Left colon (tissue), 2 donors: ENCODE measurements around the gene NT5DC4. TPM values are rescaled to one million over a fixed set of nuclear protein-coding genes. Genes with fewer than 3 reads are reported as not detected.
"Not testable (repeated sequence)": the region's sequence is repeated elsewhere in the genome, so short reads cannot be mapped to it uniquely, and the experiment has no call there.

Experiments
- ATAC-seq: fragments of 200-7000 bp; cut with Tn5 transposase; one replicate; pipeline ENCODE4 v1.9.1; 2020; ENCODE audit warnings: mild to moderate bottlenecking, moderate library complexity
- DNase-seq, 2 donors: peaks; one replicate each; pipeline ENCODE4 v3.0.0-alpha.2; 2020
- intact Hi-C, 2 donors: fragments of 100-400 bp; cut with DNase I in 1 of 2; cut with micrococcal nuclease in 1 of 2; formaldehyde crosslinking; loops; one replicate each; pipeline versions ENCODE4 v1.11.2 to v1.14.0; 2022; cut with DNase I, micrococcal nuclease
- total RNA-seq, 2 donors: library from RNA; stranded (reverse); fragmentation: NEBNext Ultra II Directional; extraction: Animal tissue kit (Norgen Biotek cat#: 25700); gene quantifications; one replicate each; pipeline ENCODE4 v1.2.1, GENCODE V29; 2021
- donor health status: DM: no; HTN: no; CAD: no.
- donor health status: DM: yes; HTN: yes; CAD: no.

The NT5DC4 gene
- total RNA-seq, 2 donors from 2014 or later, result not detected

DNA sequence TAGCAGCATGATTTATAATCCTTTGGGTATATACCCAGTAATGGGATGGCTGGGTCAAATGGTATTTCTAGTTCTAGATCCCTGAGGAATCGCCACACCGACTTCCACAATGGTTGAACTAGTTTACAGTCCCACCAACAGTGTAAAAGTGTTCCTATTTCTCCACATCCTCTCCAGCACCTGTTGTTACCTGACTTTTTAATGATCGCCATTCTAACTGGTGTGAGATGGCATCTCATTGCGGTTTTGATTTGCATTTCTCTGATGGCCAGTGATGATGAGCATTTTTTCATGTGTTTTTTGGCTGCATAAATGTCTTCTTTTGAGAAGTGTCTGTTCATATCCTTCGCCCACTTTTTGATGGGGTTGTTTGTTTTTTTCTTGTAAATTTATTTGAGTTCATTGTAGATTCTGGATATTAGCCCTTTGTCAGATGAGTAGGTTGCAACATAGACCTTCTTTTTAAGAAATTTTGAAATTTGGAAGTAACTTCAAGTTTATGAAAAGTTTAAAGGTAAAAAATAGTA, 3.9 kb upstream of the NT5DC4 start:
- intact Hi-C loops, DNase-seq, ATAC-seq: not testable (repeated sequence)

GRCh38 chr2:112718863-112719370, 1.9 kb upstream of the NT5DC4 start:
- DNase-seq, result no peak
- intact Hi-C loops, result no loop called here
- ATAC-seq, result no peak

DNA sequence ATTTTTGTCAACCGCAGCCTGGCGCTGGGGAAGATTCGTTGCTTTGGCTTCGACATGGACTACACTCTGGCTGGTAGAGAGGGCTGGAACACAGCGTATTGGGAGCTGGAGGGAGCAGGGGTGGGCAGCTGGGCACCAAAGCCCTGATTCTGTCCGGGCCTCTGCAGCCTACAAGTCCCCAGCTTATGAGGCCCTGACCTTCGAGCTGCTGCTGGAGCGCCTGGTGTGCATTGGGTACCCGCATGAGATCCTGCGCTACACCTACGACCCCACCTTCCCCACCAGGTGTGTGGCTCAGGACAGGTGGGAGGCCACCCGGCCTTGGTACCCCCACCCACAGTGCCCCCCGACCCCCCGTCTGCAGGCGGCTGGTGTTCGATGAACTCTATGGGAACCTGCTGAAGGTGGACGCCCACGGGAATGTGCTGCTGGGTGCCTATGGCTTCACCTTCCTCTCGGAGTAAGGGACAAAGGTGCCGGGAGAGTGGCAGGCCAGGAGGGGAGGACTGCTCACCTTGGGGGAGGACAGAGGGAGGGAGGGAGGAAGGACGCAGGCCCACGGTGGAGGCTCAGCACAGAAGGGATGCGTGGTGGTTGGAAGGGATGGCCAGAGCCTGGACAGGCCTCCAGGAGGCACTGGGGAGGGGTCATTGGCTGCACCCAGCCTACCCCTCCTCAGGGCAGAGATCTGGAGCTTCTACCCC, 1.2 kb downstream of the NT5DC4 start:
- ATAC-seq (no peak), DNase-seq (no peak)
- intact Hi-C loops, result loop anchor here in 1 of 2 donors (10.0 kb wide), 1 partner anchor 97 kb away; no protein-coding TSS in a partner anchor

DNA sequence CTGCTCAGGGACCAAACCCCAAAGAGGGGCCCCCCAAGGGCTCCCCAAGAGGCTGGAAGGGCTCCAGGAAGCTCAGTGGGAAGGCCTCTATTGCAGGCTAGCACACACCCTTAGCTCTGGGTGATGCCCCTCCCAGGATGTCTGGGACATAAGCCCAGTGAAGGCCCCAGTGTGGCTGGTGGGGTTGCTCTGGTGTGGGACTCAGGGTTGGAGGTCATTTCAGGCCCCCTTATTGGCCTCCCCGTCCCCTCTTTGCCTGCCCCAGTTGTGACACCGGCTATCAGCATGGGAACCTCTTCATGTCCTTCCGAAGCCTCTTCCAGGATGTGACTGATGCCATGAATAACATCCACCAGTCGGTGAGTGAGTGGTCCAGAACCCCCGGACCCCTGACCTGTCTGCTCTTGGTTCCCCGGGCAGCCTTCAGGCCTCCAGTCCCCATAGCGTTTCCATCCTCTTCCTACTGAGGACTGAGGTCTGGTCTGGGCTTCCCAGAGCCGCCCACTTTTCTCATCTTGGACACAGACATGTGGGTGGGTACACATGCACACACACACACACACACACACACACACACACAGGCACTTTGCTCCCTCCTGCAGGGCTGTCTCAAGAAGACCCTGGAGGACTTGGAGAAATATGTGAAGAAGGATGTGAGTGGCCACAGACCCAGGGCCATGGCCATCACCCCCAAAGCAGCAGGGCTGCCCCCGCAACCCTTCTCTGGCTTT, 2.2 kb downstream of the NT5DC4 start:
- intact Hi-C loops, result loop anchor here in 1 of 2 donors (10.0 kb wide), 1 partner anchor 98 kb away; no protein-coding TSS in a partner anchor
- DNase-seq, result no peak
- ATAC-seq, result no peak

- ATAC-seq, result no peak
- intact Hi-C loops, result loop anchor here in 1 of 2 donors (10.0 kb wide), 1 partner anchor 99 kb away; no protein-coding TSS in a partner anchor
These were observed 2.7 kb downstream of the NT5DC4 start for GRCh38 chr2:112723547-112723940.

DNA sequence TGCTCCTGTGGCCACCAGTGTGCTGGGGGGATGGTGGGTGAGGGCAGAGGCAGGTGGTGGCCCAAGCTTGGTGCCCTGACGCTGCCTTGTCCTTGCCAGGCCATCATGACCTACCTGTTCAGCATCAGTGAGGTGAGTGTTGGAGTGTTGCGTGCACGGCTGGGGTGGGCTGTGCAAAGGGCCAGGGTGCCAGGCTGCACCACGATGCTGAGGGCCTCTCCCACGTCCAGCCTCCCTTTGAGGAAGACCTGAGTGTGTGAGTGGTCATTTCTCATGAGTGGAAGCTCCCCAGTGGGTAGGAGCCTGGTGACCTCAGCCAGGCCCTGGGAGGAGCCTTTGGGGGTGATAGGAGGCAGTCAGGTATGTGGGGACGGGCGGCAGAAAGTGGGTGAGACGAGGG, 3.2 kb downstream of the NT5DC4 start:
- intact Hi-C loops, result loop anchor here in 1 of 2 donors (10.0 kb wide), 1 partner anchor 99 kb away; no protein-coding TSS in a partner anchor
- no peak for DNase-seq
- no peak for ATAC-seq

More at GRCh38 chr2:112723547-112723940, 2.7 kb downstream of the NT5DC4 start:
- DNase-seq, result no peak

DNA sequence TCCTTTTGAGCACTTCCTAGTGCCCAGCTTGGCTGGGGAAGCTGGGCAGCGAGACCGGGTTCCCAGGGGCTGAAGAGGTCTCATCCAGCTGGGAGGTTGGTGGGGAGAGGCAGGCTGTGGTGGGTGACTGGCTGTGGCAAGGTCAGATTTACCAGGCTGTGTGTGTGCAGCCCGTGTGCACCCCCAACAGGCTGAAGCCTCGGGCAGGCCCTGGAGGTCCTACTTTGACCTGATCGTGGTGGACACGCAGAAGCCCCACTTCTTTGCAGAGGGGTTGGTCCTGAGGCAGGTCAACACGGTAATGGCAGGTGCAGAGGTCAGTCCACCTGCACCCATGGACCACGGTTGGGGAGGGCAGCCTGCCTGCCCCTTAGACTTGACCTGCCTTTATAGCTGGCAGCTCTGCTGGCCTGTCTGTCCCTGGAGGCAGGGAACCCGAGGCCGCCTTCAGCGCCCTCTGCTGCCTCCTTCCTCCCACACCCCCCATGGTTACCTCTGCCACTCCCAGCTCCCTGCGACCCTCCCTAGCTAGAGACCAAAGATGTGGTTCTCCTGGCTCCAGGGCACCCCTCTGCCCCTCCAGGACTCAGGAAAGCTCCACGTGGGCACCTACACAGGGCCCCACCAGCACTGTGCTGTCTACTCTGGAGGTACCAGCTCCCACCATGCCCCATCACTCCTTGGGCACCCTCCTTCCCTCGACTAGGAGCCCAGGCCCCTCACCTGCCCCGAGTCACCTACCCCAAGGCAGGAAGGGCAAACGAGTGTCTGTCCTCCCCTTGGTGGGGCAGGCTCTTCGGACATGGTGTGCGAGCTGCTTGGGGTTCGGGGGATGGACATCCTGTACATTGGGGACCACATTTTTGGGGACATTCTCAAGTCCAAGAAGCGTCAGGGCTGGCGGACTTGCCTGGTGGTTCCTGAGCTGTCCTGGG, 4.0 kb downstream of the NT5DC4 start:
- no peak for ATAC-seq
- intact Hi-C loops, result loop anchor here (5.0 to 10.0 kb wide), 2 partner anchors 98 to 100 kb away; no protein-coding TSS in a partner anchor

GRCh38 chr2:112725545-112726457, 5.0 kb downstream of the NT5DC4 start:
- no peak for DNase-seq
- peak; percentile 11 for ATAC-seq
- intact Hi-C loops, result loop anchor here (5.0 to 10.0 kb wide), 2 partner anchors 98 to 101 kb away; no protein-coding TSS in a partner anchor

More for the DNA sequence above, 4.0 kb downstream of the NT5DC4 start:
- DNase-seq, result no peak

- DNase-seq, result peak; percentile 85 to 92
- intact Hi-C loops, result loop anchor here (5.0 to 10.0 kb wide), 2 partner anchors 99 to 102 kb away; no protein-coding TSS in a partner anchor
- peak; percentile 93 for ATAC-seq
These were observed 5.8 kb downstream of the NT5DC4 start for GRCh38 chr2:112726487-112727190.

GRCh38 chr2:112727276-112728028, 6.6 kb downstream of the NT5DC4 start:
- intact Hi-C loops, result loop anchor here (5.0 to 10.0 kb wide), 2 partner anchors 100 to 103 kb away; no protein-coding TSS in a partner anchor
- DNase-seq (no peak), ATAC-seq (no peak)

DNA sequence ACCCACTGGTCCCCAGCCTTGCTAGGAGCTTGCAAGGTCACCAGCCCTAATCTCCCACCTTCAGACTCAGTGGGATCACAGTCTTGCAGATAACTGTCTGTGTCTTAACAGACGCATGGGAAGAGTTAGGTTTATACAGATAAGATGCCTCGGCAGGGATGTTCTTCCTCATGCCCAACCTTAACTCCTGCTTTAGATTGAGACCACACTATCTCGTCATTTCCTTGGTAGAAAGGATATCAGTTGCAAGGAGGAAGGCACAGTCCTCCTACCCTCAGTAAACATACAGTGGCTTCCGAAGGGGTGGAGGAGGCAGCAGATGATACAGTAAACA, 7.2 kb downstream of the NT5DC4 start:
- intact Hi-C loops, result loop anchor here (5.0 to 10.0 kb wide), 2 partner anchors 101 to 103 kb away; no protein-coding TSS in a partner anchor
- DNase-seq (no peak), ATAC-seq (no peak)

DNA sequence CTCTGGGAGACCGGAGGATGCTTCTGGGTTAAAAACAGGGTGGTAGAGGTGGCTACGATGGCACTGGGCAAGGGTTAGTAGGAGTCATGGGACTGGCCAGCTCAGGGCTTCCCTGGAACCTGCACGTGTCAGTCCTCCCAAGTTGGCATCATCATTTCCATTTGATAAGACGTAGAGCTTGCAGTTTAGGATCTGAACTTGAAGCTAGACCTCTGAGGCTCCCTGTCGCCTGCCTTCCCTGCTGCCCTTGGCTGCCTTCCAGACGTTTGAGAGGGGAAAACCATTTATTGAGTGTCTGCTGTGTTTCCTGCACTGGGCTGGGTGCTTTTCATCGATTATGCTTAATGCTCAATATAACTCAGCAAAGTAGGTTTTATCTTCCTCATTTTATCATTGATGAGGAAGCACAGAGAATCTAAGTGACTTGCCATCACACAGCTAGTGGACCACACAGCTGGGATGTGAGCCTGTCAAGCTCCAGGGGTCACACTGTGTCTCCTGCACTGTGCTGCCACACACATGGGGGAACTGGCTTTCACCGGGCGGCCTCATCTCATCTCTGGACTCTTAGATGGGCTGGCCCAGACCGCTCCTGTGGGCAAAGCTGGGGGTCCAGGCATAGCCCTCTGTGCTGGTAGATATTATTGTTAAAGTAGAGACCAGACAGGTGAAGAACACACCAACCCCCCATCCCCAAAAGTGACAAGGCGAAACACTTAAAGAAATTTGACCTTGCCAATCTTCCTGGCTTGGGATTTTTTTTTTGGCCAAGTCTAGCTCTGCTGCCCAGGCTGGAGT, 7.8 kb downstream of the NT5DC4 start:
- intact Hi-C loops, result loop anchor here (5.0 to 10.0 kb wide), 2 partner anchors 101 to 104 kb away; no protein-coding TSS in a partner anchor
- ATAC-seq (no peak), DNase-seq (no peak)

DNA sequence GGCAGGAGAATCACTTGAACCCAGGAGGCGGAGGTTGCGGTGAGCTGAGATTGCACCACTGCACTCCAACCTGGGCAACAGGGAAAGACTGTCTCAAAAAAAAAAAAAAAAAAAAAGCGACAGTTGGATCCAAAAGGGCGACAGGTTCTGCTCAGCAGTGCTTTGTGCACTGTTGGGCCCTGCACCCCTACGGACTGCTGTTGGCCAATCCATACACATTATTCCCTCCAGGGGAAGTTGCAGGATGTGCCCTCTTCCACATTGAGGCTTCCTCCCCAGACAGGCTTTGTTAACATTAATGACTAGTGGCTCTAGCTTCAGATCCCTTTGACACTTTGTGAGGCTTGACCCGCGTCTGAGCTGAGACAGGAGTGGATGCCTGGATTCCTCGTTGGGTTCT, 9.4 kb downstream of the NT5DC4 start:
- intact Hi-C loops, result no loop called here
- ATAC-seq, result no peak
- DNase-seq, result no peak

DNA sequence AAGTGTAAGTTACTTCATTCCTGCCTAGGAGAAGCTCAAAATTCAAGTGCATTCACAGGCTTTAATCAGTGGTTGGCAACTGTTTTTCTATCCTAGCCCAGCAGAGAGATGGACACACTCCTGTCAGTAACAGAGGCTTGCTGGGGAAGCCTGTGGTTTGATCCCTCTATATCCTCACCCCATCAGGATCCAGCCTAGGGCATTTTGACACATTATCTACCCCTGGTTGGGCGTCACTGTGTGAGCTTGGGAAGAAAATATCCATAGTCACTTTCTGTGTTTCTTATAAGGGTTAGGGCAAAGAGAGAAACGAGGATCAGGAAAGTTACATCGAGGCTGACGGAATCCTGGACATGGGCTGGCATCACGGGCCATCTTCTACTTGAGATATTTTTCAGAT, 10.0 kb downstream of the NT5DC4 start:
- DNase-seq (no peak), ATAC-seq (no peak)
- intact Hi-C loops, result no loop called here

- ATAC-seq (no peak), DNase-seq (no peak)
- intact Hi-C loops, result no loop called here
These were observed 10.7 kb downstream of the NT5DC4 start for GRCh38 chr2:112731479-112731878.
